SJSA1 (cell line): ENCODE results near the gene CXCR6. TPM values are rescaled to one million over a fixed set of nuclear protein-coding genes. Genes with fewer than 3 reads are reported as not detected.

Source experiments
- DNase-seq, 2 experiments: peaks; one replicate each; pipeline ENCODE4 v3.0.0-alpha.2; 2015 to 2020; ENCODE audit warnings: low spot score in 2 of 2, low read depth in 1 of 2
- H3K27ac ChIP-seq: fragments of 250-450 bp; sonication (Bioruptor Pico); 2 replicates; pipeline ENCODE4 v1.5.1; 2020; ENCODE audit warnings: mild to moderate bottlenecking, moderate library complexity
- H3K27me3 ChIP-seq: fragments of 250-450 bp; sonication (Bioruptor Pico); replicated peaks from 2 replicates; pipeline ENCODE4 v1.5.1; 2020; ENCODE audit warnings: mild to moderate bottlenecking, moderate library complexity
- H3K36me3 ChIP-seq: fragments of 250-450 bp; sonication (Bioruptor Pico); 2 replicates; pipeline ENCODE4 v1.5.1; 2020; ENCODE audit warnings: mild to moderate bottlenecking
- H3K4me1 ChIP-seq: fragments of 250-450 bp; sonication (Bioruptor Pico); replicated peaks from 2 replicates; pipeline ENCODE4 v1.6.1; 2021; ENCODE audit warnings: mild to moderate bottlenecking
- H3K4me3 ChIP-seq: fragments of 250-450 bp; sonication (Bioruptor Pico); 2 replicates; pipeline ENCODE4 v1.5.1; 2020; ENCODE audit warnings: mild to moderate bottlenecking
- H3K9me3 ChIP-seq: fragments of 250-450 bp; sonication (Bioruptor Pico); replicated peaks from 2 replicates; pipeline ENCODE4 v1.5.1; 2020; ENCODE audit warnings: mild to moderate bottlenecking
- total RNA-seq: library from RNA; depleted of rRNA; stranded (reverse); fragments of >200 nt; shearing (Covaris generic); gene quantifications from 2 replicates; pipeline ENCODE4 v1.2.3, GENCODE V29; 2014

CXCR6 gene
- total RNA-seq, 1 experiment from 2014 or later = not detected

DNA sequence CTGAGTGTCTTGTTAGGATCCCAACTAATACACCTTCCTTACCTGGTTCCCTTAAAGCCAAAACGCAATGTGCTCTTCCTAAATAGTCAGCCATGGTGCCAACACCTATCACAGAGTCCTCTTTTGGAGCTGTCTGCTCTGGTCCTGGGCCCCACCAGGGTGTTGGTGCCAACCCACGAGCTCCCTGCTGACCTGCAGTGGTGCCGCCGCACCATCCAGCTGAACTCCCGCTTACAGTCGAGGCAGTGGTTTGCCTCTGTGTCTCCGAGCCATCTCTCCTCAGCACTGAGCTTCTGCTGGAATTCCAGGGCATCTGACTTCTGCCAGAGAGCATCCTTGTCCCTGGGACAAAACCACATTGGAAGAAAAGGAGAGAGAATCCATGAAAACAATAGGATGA, 15.9 kb downstream of the CXCR6 start:
- H3K36me3 ChIP-seq = peaks cover 36% of the 10 kb centered on the region
- no peak for DNase-seq
- peaks cover 2% of the 10 kb centered on the region; the same call in 1 of the 2 replicates for H3K4me1 ChIP-seq
- no peaks in the 10 kb centered on the region for H3K27me3 ChIP-seq
- no peak overlapping the region for H3K27ac ChIP-seq
- no peaks in the 10 kb centered on the region for H3K9me3 ChIP-seq
- no peak overlapping the region for H3K4me3 ChIP-seq

DNA sequence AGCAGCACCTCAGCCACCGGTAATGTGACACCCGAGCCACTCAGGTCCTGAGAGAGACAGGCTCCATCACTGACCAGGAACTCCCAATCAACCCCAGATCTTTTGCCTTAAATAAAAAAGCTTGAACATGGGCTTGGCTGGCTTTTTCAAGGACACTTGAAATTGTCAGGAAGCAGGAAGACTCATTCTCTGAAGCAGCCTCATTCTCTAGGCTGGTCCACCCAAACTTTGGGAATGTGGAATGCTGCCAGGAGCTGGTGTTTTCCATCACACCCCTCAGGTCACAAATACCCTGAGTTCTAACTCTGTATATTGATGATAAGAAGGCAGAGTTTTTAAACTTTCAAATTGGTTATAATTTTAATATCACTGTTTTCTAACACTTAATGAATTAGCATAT, 17.0 kb downstream of the CXCR6 start:
- no peak overlapping the region for H3K4me3 ChIP-seq
- no peaks in the 10 kb centered on the region for H3K4me1 ChIP-seq
- H3K27ac ChIP-seq = no peak overlapping the region
- no peaks in the 10 kb centered on the region for H3K9me3 ChIP-seq
- DNase-seq = no peak
- peaks cover 34% of the 10 kb centered on the region for H3K36me3 ChIP-seq
- H3K27me3 ChIP-seq = no peaks in the 10 kb centered on the region

- H3K36me3 ChIP-seq = peaks cover 34% of the 10 kb centered on the region
These were observed 18.8 kb downstream of the CXCR6 start for GRCh38 chr3:45962033-45962432.

GRCh38 chr3:45964139-45964538, 20.9 kb downstream of the CXCR6 start:
- Histone ChIP-seq H3K4me3 (no peak overlapping the region), H3K27ac (no peak overlapping the region), H3K27me3 (no peaks in the 10 kb centered on the region), H3K9me3 (no peaks in the 10 kb centered on the region), H3K36me3 (peaks cover 41% of the 10 kb centered on the region), H3K4me1 (peaks cover 21% of the 10 kb centered on the region)
- no peak for DNase-seq

More at GRCh38 chr3:45962033-45962432, 18.8 kb downstream of the CXCR6 start:
- H3K27me3 ChIP-seq = no peaks in the 10 kb centered on the region
- no peak for DNase-seq
- H3K9me3 ChIP-seq = no peaks in the 10 kb centered on the region
- no peak overlapping the region for H3K4me3 ChIP-seq
- no peak overlapping the region for H3K27ac ChIP-seq
- H3K4me1 ChIP-seq = peaks cover under 1% of the 10 kb centered on the region

DNA sequence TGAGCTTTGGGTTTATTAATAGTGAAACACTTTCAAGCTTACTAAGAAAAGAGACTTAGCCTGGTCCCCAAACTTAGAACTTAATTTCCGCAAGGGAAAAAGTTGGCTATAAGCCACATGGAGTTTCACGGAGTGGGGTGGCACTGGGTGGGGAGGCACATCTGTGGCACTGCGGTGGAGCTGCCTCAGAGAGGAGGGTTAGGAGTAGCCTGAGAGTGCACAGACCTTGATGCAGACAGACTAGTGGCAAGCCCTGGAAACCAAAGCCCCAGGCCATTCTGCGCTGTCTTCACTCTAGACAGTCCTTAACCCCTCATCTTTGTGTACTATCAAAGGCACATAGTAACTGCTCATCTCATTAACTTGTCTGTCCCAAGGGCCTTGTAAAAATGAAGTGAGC, 22.0 kb downstream of the CXCR6 start:
- Histone ChIP-seq H3K4me3 (no peak overlapping the region), H3K27ac (no peak overlapping the region), H3K4me1 (peaks cover 22% of the 10 kb centered on the region), H3K9me3 (no peaks in the 10 kb centered on the region), H3K27me3 (no peaks in the 10 kb centered on the region), H3K36me3 (peaks cover 32% of the 10 kb centered on the region)
- DNase-seq = no peak

DNA sequence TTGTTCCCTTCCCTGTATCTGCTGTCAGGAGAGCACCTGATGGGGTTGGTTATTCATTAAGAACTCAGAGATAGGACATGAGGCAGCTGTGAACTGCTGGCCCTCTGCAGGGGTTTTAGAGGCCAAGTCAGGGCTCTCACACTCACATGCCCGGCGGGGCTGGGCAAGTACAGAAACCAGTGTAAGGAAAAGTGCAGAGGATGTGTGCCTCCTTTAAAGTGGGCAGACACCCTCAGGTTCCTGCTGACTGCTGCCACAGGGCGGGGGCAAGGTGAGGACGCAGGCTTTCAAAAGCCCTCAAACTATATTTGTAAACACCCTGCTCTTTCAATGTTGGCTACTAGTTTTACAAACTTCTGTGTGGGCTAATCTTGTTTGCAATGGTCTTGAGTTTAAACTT, 22.4 kb downstream of the CXCR6 start:
- Histone ChIP-seq H3K4me1 (peaks cover 22% of the 10 kb centered on the region), H3K27ac (no peak overlapping the region), H3K4me3 (no peak overlapping the region), H3K9me3 (no peaks in the 10 kb centered on the region), H3K27me3 (no peaks in the 10 kb centered on the region), H3K36me3 (peaks cover 29% of the 10 kb centered on the region)
- DNase-seq = no peak

GRCh38 chr3:45966371-45966791, 23.1 kb downstream of the CXCR6 start:
- peaks cover 22% of the 10 kb centered on the region for H3K4me1 ChIP-seq
- no peak overlapping the region for H3K27ac ChIP-seq
- peaks cover 24% of the 10 kb centered on the region for H3K36me3 ChIP-seq
- DNase-seq = no peak
- no peaks in the 10 kb centered on the region for H3K9me3 ChIP-seq
- H3K27me3 ChIP-seq = no peaks in the 10 kb centered on the region
- H3K4me3 ChIP-seq = no peak overlapping the region

- DNase-seq = no peak
- peaks cover 19% of the 10 kb centered on the region for H3K36me3 ChIP-seq
- H3K4me3 ChIP-seq = no peak overlapping the region
These were observed 23.8 kb downstream of the CXCR6 start for GRCh38 chr3:45966950-45967640.

GRCh38 chr3:45967724-45968123, 24.5 kb downstream of the CXCR6 start:
- peaks cover 28% of the 10 kb centered on the region for H3K4me1 ChIP-seq
- DNase-seq = no peak
- no peak overlapping the region for H3K27ac ChIP-seq
- no peaks in the 10 kb centered on the region for H3K9me3 ChIP-seq
- H3K4me3 ChIP-seq = no peak overlapping the region
- peaks cover 19% of the 10 kb centered on the region for H3K36me3 ChIP-seq
- H3K27me3 ChIP-seq = no peaks in the 10 kb centered on the region

More at GRCh38 chr3:45966950-45967640, 23.8 kb downstream of the CXCR6 start:
- H3K9me3 ChIP-seq = no peaks in the 10 kb centered on the region
- H3K4me1 ChIP-seq = peaks cover 22% of the 10 kb centered on the region
- no peaks in the 10 kb centered on the region for H3K27me3 ChIP-seq
- no peak overlapping the region for H3K27ac ChIP-seq

GRCh38 chr3:45968149-45968548, 24.9 kb downstream of the CXCR6 start:
- Histone ChIP-seq H3K9me3 (no peaks in the 10 kb centered on the region), H3K27me3 (no peaks in the 10 kb centered on the region), H3K36me3 (peaks cover 19% of the 10 kb centered on the region), H3K27ac (peak overlapping the region; percentile 14; the same call in 1 of the 2 replicates), H3K4me3 (no peak overlapping the region), H3K4me1 (peaks cover 32% of the 10 kb centered on the region)
- DNase-seq = peak; percentile 43 to 62

GRCh38 chr3:45968706-45969105, 25.4 kb downstream of the CXCR6 start:
- H3K27ac ChIP-seq = peak overlapping the region; percentile 14; the same call in 1 of the 2 replicates
- no peaks in the 10 kb centered on the region for H3K9me3 ChIP-seq
- DNase-seq = peak; percentile 33 to 53
- H3K36me3 ChIP-seq = peaks cover 14% of the 10 kb centered on the region
- peaks cover 34% of the 10 kb centered on the region for H3K4me1 ChIP-seq
- no peak overlapping the region for H3K4me3 ChIP-seq
- H3K27me3 ChIP-seq = no peaks in the 10 kb centered on the region

DNA sequence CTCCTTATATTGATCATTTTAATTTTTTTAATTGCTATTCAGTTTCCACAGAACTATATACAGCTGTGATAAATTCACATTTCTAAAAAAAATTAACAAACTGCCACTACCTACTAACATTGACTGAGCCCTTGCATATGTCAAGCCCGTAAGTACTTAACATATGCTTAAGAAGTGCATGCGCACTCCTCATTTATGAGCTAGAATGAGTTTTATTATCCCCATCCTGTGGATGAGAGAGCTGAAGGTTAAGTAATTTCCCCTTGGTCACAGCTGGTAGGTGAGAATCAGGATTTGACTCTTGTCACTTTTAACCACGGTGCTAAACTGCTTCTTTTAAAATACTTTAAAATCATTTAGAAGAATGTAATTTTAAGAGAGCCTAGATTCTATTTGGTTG, 25.9 kb downstream of the CXCR6 start:
- H3K4me1 ChIP-seq = peaks cover 34% of the 10 kb centered on the region
- H3K9me3 ChIP-seq = no peaks in the 10 kb centered on the region
- no peak for DNase-seq
- peaks cover 13% of the 10 kb centered on the region for H3K36me3 ChIP-seq
- H3K27ac ChIP-seq = peak overlapping the region; percentile 14; the same call in 1 of the 2 replicates
- no peaks in the 10 kb centered on the region for H3K27me3 ChIP-seq
- no peak overlapping the region for H3K4me3 ChIP-seq

DNA sequence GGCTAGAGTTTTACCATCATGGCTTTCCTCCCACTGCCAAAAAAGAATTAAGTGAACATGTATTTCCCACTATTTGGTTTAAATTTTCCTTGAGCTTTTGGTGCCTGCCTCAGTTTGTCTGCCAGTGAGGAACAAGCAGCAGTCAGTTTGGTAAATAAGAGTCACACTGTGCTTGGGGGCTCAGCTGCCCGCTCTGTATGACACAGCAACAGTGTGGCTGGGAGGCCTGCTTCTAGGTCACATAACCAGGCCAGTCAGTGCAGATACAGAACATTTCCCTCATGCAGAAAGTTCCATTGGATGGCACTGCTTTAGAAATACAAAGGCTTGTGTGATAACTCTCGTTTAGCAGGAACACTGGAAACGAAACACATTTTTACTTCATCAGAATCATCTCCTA, 26.7 kb downstream of the CXCR6 start:
- H3K4me3 ChIP-seq = no peak overlapping the region
- no peak overlapping the region for H3K27ac ChIP-seq
- H3K4me1 ChIP-seq = peaks cover 34% of the 10 kb centered on the region
- no peak for DNase-seq
- H3K36me3 ChIP-seq = peaks cover 11% of the 10 kb centered on the region; the same call in 1 of the 2 replicates
- H3K9me3 ChIP-seq = no peaks in the 10 kb centered on the region
- H3K27me3 ChIP-seq = no peaks in the 10 kb centered on the region

DNA sequence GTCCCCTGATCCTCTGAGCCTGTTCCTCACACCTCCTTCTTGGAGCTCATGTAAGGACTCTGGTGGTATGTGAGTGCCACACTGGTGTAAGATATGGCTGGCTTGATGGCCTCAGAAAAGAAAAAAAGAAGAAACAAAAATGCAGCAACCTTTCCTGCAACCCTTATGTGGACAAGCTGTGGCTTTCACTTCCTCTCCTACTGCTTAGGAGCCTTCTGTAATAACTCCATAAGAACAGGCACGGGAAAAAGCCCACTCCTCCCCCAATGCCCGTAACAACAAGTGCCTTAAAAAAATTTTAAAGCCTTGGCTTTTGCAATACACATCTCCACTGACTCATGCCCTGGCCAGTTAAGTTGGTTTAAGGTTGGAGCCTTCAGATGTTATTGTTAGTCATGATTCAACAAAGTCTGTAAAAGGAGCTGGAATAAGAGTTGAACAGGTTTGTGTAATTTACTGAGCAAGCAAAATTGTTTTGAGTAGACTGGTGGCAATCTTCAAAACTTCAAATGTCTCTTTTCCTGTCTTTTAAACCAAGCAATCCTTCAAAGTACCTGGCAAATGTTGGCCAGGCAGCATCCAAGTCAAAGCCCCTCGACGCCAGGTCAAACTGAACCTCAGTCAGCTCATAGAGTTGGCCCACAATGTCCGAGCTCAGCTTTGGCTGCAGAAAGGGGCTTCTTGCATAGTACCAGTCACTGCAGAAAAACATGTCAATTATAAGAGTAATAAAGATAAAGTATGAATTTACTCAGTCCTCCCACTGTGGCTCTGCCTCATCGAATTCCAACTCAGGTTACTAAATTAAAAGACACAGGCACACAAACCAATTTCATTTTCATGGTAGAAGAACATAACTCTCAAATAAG, 29.5 kb downstream of the CXCR6 start:
- peaks cover 27% of the 10 kb centered on the region for H3K4me1 ChIP-seq
- H3K36me3 ChIP-seq = peaks cover 4% of the 10 kb centered on the region; the same call in 1 of the 2 replicates
- no peaks in the 10 kb centered on the region for H3K9me3 ChIP-seq
- no peak overlapping the region for H3K4me3 ChIP-seq
- peak; percentile 56 to 59 for DNase-seq
- H3K27ac ChIP-seq = no peak overlapping the region
- no peaks in the 10 kb centered on the region for H3K27me3 ChIP-seq
